ENCODE results near the gene ESF1. TPM values are rescaled to one million over a fixed set of nuclear protein-coding genes. Genes with fewer than 3 reads are reported as not detected.

Gene ESF1
- total RNA-seq, 1 experiment from 2014 or later: 11.4 TPM

DNA sequence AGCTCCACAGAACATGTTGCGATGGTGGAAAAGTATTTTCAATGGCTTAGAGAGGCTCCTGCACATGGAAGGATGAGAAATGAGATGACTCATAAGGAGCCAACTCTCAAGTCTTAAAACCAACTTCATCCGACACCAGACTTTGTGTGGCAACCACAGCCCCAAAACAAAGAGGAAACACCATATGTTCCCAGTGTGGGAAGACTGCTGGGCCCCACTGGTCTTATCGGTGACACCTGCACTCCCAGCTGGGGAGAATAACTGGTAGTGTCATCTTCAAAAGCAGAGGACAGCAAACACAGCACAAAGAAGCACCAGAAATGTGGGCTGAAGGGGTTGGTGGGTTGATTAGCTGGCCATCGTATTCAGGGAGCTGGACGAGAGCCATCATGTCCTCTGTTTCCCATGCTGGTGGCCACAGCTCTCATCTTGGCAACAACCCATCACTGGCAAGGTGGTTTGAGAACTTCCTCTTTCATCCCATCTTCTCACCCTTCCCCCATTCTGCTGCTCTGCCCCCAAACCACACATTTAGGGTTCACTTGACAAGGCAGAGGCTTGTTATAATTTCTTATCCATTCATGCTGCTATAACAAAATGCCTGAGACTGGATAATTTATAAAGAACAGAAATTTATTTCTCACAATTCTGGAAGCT lies 100.0 kb downstream of the ESF1 start:
- DNase-seq (ENCODE audit: low read depth): peak; percentile 56

DNA sequence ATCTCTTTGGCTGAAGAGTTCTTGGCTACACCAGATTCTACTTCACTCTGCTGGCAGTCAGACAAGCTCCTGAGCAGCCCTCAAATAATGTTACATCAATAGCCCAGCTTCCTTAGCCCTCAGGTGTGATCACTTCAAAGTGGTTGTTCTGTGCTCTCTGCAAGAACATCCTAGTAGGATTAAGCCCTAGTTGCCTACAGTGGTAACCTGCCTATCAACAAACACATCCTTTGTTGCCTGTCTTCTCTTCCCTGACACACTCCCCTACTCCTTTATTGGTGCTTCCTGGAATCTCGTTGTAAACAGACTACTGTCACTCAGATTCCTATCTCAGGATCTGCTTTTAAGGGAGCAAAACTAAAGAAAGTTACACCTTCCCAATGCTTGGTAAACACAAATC lies 100.9 kb downstream of the ESF1 start:
- no peak for DNase-seq (ENCODE audit: low read depth)

DNA sequence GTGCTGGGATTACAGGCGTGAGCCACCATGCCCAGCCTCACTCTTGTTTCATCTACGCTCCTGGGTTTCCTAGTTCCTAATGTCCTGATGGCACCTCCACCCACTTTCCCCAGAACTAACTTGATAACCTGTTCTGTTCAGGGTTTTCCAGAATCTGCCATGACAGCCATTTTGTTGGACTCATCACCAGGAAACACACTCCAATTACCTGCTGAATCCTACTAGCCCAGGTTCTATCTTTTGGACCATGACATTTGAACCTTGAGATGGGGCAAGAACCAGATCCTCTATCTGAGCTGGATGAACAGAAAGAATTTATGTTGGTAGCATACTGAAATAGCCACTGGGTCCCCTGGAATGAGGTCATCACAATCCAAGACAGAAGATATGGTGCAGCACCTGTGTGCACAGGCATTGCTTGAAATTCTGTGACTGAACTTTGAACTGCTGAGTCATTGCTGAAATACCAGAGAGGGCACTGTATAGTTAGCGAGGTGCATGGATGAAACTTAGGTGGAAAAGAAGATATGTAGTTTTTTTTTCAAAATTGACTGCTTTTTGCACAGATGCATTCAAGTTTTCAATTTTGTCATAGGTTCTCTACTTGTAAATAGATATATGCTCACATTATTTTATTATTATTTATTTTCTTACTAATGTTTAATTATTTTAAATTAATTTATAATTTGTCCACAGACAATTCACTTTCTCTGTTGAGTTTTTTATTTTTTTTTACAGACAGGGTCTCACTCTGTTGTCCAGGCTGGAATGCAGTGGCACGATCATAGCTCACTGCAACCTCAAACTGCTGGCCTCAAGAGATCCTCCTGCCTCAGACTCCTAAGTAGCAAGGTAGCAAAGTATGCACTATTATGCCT lies 103.2 kb downstream of the ESF1 start:
- DNase-seq (ENCODE audit: low read depth): no peak

DNA sequence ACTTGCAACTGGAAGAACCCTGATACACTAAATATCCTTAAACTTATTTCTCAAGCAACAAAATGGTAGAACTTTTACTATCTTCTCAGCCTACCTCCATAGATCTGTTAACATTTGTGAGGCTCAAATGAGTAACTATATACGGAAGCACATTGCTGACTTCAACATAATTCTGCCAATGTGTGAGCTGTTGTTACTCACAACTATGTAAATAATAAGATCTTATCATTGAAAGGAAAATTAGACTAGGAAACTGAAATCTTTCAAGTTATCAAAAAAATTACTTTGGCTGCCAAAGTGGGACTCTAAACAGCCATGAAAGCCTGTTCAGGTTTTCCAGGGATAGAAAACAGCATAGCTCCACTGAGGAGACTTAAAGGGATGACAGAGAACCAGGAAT lies 105.8 kb downstream of the ESF1 start:
- no peak for DNase-seq (ENCODE audit: low read depth)

DNA sequence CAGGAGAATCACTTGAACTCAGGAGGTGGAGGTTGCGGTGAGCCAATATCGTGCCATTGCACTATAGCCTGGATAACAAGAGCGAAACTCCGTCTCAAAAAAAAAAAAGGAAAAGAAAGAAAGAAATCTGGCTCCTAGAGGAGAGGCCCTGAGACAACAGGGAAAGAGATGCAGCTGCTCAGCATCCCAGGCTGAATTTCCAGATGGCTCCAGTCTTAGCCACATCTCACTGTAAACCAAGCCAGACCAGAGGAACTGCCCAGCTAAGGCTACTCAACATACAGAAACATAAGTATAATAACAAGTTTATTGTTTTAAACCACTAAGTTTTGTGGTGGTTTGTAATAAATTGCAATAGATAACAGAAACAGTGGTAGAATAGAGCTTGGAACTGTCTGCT lies 107.5 kb downstream of the ESF1 start:
- DNase-seq (ENCODE audit: low read depth): no peak

DNA sequence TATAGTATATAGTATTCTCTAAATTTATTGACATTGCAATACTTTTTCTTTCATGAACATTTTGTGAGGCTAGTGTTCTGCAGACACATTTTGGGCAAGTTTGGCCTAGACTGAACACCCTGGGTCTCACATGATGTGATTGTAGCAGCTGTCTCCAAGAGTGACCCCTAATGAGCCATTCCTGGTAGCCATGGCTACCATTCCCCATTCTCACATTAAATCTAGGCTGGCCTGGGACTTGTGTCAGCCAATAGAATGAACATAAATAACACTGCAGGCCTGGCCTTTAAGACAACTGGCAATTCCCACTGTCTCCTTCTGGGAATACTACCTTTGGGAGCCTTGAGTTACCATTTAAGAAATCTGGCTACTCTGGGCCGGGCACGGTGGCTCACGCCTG lies 108.0 kb downstream of the ESF1 start:
- DNase-seq (ENCODE audit: low read depth): no peak

DNA sequence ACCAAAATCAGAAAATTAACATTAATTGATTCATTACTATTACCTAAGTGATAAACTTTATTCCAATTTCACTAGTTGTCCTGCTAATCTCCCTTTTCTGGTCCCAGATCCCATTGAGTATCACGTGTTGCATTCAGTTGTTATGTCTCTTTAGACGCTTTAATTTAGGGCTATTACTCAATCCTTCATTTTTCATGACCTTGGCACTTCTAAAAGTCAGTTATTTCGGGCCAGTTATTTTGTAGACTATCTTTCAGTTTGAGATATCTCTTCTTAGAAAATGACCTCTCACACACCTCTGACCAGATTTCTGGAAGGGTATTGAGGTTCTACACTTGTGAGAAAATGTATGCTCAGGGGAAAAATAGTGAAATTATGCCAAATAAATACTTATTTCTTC lies 112.0 kb downstream of the ESF1 start:
- no peak for DNase-seq (ENCODE audit: low read depth)

DNA sequence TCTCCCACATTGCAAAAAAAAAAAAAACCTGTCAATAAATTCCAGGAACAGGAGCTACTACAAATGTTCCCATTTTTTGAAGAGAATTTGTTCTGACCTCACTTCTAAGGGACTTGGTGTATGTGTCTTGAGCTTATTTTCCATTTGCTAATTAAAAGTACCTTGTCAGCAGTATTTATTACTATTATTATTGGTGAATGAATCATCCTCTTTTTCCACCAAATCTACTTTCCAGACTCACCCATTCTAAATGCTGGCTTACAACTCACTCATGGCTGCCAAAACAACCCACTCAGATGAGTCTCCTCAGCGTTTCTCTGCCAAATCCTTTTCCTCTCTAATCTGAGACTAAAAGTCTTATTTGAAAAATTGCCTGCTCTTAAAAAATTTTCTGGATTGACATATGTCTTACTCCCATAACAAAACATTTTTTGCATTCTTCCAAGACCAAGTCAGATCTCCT lies 112.8 kb downstream of the ESF1 start:
- no peak for DNase-seq (ENCODE audit: low read depth)

DNA sequence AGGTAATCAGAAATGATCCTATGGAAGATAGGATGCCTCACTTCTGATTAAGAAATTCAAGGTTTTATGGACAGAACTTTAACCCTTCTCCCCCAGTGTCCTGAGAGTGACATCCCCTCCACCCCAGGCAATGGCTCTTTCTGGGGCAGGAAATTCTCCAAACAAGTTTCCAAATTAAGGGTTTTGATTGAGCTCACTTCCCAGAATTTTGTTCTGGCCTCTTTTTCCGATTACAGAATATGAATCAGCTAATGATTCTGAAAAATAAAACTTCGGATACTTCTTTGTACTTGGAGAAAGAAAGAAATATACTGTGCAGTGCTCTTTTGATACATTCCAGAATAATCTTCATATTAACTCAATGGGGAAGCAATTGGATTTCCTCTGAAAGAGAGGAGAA lies 113.2 kb downstream of the ESF1 start:
- DNase-seq (ENCODE audit: low read depth): no peak

DNA sequence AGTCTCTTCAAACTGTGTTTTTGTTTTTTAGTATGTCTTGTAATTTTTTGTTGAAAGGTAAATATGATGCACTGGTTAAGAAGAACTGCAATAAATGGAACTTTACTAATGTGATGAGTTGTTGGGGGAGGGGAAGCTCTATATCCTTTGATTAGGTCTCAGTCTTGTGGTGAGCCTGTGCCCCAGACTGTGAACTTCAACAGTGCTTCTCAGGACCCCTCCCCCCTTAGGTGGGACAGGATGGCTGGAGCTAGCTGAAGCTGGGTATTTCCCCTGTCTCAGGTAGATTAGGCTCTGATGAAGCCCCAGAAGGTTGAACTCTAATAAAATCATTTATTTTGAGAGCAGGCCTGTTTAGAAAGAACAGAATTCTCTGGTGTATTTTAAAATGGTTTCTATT lies 114.6 kb downstream of the ESF1 start:
- DNase-seq (ENCODE audit: low read depth): no peak

DNA sequence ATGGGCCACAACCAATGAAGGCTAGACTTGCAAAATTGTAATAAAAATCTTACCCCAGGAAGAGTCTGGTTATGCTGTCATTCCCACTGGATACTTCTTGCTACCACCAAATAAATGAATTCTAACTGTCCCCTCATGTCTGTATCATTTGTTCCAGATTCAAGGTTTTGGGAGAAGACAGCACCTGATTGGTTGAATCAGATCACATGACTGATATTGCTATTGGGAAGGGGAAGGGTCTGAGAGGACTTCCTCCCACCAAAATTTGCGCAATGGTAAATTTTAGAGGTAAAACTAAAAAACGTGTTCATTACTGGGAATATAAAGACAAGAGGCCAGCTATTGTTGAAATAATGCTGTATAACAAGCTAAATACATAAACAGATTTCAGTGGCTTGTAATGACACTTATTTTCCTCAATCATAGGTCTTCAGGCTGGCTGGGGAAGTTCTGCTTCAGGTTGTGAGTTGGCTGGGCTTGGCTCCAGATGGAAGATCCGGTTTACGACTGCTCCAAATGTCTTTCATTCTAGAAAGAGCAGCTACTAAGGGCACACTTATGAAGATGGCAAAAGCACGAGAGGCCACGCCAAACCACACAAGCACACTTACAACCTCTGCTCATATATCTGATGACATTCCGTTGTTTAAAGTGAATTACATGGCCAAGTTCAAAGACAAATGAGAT lies 118.9 kb downstream of the ESF1 start:
- no peak for DNase-seq (ENCODE audit: low read depth)

Other genes starting within 250 kb of the ESF1 start
- gene TASP1, start 146.0 kb downstream of the ESF1 start, total RNA-seq (2014; rRNA removed; shearing (Covaris generic)): 8.3 and 8.5 TPM in 2 replicates
- 17.4 and 20.1 TPM in 2 replicates for gene NDUFAF5, start 109 bp upstream of the ESF1 start, total RNA-seq (2014; rRNA removed; shearing (Covaris generic))
- gene SEL1L2, start 205.7 kb upstream of the ESF1 start, total RNA-seq (2014; rRNA removed; shearing (Covaris generic)): not detected in 2 replicates
- gene MACROD2, start 210.6 kb upstream of the ESF1 start, total RNA-seq (2014; rRNA removed; shearing (Covaris generic)): 1.2 and 2.6 TPM in 2 replicates

Data from HT1080 (cell line).